Stimulated activated effector memory CD8-positive, alpha-beta T cell treated with anti-CD3 and anti-CD28 coated beads, Interleukin-12 subunit alpha, Interleukin-12 subunit beta, amount 100 ng/mL, for 72 hours (primary cell): Measurements from ENCODE around the gene ELF1.
"Not testable (repeated sequence)": the region's sequence is repeated elsewhere in the genome, so short reads cannot be mapped to it uniquely, and the experiment has no call there.

Experiments used
- ATAC-seq: fragments of 150-1000 bp; cut with Tn5 transposase; 2 replicates; pipeline ENCODE4 v1.10.0; 2021
- DNase-seq, 2 donors: peaks; one replicate each; pipeline ENCODE4 v3.0.0; 2021 to 2022; ENCODE audit warnings: low spot score in 2 of 2
- H3K27ac Mint-ChIP-seq: one replicate; pipeline ENCODE4 v1.8.0; 2022; ENCODE audit warnings: mild to moderate bottlenecking, mixed read lengths
- H3K36me3 Mint-ChIP-seq: one replicate; pipeline ENCODE4 v1.8.0; 2022; ENCODE audit warnings: mild to moderate bottlenecking, mixed read lengths
- H3K4me1 Mint-ChIP-seq: one replicate; pipeline ENCODE4 v1.8.0; 2022; ENCODE audit warnings: mixed read lengths
- H3K4me3 Mint-ChIP-seq: one replicate; pipeline ENCODE4 v1.8.0; 2022; ENCODE audit warnings: mild to moderate bottlenecking, mixed read lengths
- H3K9me3 Mint-ChIP-seq: one replicate; pipeline ENCODE4 v1.8.0; 2022; ENCODE audit warnings: mixed read lengths

Gene ELF1

GRCh38 chr13:40983725-40984667 is 35.1 kb downstream of the ELF1 start:
- DNase-seq = no peak
- no peaks in the 10 kb centered on the region for H3K9me3 Mint-ChIP-seq
- peak overlapping the region; percentile 80 for H3K4me3 Mint-ChIP-seq
- ATAC-seq = peak; percentile 35
- peaks cover 62% of the 10 kb centered on the region for H3K4me1 Mint-ChIP-seq
- H3K27ac Mint-ChIP-seq = peak overlapping the region; percentile 92
- peaks cover 49% of the 10 kb centered on the region for H3K36me3 Mint-ChIP-seq

DNA sequence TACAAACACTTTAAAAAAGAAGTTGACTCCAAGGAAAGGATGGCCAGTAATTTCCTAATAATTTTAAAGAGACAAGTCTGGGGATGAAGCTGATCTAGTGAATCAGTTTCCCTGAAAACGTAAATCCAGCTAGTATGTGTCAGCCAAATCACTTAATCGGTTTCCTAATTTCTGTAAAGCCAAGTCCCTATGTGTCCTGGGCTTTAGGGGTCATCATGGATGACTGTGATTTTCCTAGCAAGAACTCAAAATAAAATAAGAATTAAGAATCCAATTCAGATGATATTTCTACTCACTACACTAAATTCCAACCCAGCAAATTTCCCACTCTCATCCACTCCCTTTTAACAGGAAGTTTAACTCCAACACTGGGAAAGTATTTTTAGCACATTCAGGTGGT is 35.9 kb downstream of the ELF1 start:
- H3K4me1 Mint-ChIP-seq = peaks cover 61% of the 10 kb centered on the region
- ATAC-seq = no peak
- H3K36me3 Mint-ChIP-seq = peaks cover 56% of the 10 kb centered on the region
- no peak for DNase-seq
- H3K27ac Mint-ChIP-seq = peak overlapping the region; percentile 92
- no peaks in the 10 kb centered on the region for H3K9me3 Mint-ChIP-seq
- peak overlapping the region; percentile 80 for H3K4me3 Mint-ChIP-seq

GRCh38 chr13:40982772-40983171 is 36.3 kb downstream of the ELF1 start:
- H3K27ac Mint-ChIP-seq = peak overlapping the region; percentile 92
- H3K9me3 Mint-ChIP-seq = no peaks in the 10 kb centered on the region
- H3K4me3 Mint-ChIP-seq = peak overlapping the region; percentile 80
- peaks cover 56% of the 10 kb centered on the region for H3K36me3 Mint-ChIP-seq
- peaks cover 62% of the 10 kb centered on the region for H3K4me1 Mint-ChIP-seq
- ATAC-seq (peak; percentile 85), DNase-seq (no peak)

- no peak for DNase-seq
- no peaks in the 10 kb centered on the region for H3K9me3 Mint-ChIP-seq
- peak overlapping the region; percentile 80 for H3K4me3 Mint-ChIP-seq
- ATAC-seq = no peak
- H3K27ac Mint-ChIP-seq = peak overlapping the region; percentile 92
- peaks cover 66% of the 10 kb centered on the region for H3K4me1 Mint-ChIP-seq
- H3K36me3 Mint-ChIP-seq = peaks cover 60% of the 10 kb centered on the region
Measured at GRCh38 chr13:40981949-40982348, 37.2 kb downstream of the ELF1 start.

GRCh38 chr13:40981361-40981760 is 37.8 kb downstream of the ELF1 start:
- Mint-ChIP-seq H3K9me3 (no peaks in the 10 kb centered on the region), H3K4me3 (peak overlapping the region; percentile 80), H3K4me1 (peaks cover 71% of the 10 kb centered on the region), H3K27ac (peak overlapping the region; percentile 92), H3K36me3 (peaks cover 66% of the 10 kb centered on the region)
- DNase-seq (no peak), ATAC-seq (peak; percentile 66)

- peak overlapping the region; percentile 92 for H3K27ac Mint-ChIP-seq
- ATAC-seq = peak; percentile 47
- peaks cover 75% of the 10 kb centered on the region for H3K36me3 Mint-ChIP-seq
- peaks cover 71% of the 10 kb centered on the region for H3K4me1 Mint-ChIP-seq
- peak overlapping the region; percentile 80 for H3K4me3 Mint-ChIP-seq
- H3K9me3 Mint-ChIP-seq = no peaks in the 10 kb centered on the region
- DNase-seq = no peak
Measured at GRCh38 chr13:40980461-40980860, 38.7 kb downstream of the ELF1 start.

DNA sequence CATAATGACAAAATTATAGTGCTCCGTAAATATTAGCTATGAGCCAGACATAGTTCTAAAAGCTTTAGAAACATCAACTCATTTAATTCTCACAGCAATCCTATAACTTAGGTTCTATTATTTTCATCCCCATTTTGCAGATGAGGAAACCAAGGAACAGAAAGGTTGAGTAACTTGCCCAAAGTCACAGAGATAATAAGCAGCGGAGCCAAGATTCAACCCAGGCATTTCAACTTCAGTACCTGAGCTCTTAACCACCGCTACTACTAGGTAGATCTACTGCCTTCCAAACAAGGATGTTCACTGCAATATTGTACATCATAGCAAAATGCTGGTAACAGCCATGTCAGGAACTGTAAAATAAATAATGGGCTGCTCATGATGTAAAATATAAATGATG is 39.9 kb downstream of the ELF1 start:
- DNase-seq = no peak
- Mint-ChIP-seq H3K9me3 (no peaks in the 10 kb centered on the region), H3K4me3 (peak overlapping the region; percentile 80), H3K27ac (peak overlapping the region; percentile 92), H3K36me3 (peaks cover 84% of the 10 kb centered on the region), H3K4me1 (peaks cover 74% of the 10 kb centered on the region)
- ATAC-seq = no peak

GRCh38 chr13:40978109-40978508 is 41.0 kb downstream of the ELF1 start:
- peak overlapping the region; percentile 80 for H3K4me3 Mint-ChIP-seq
- H3K4me1 Mint-ChIP-seq = peaks cover 77% of the 10 kb centered on the region
- H3K27ac Mint-ChIP-seq = peak overlapping the region; percentile 92
- H3K36me3 Mint-ChIP-seq = peaks cover 90% of the 10 kb centered on the region
- not testable (repeated sequence) for H3K9me3 Mint-ChIP-seq, ATAC-seq, DNase-seq

- ATAC-seq (no peak), DNase-seq (no peak)
- Mint-ChIP-seq H3K9me3 (no peaks in the 10 kb centered on the region), H3K27ac (peak overlapping the region; percentile 92), H3K4me1 (peaks cover 80% of the 10 kb centered on the region), H3K4me3 (peak overlapping the region; percentile 80), H3K36me3 (peaks cover 76% of the 10 kb centered on the region)
Measured at GRCh38 chr13:40975441-40975840, 43.7 kb downstream of the ELF1 start.

DNA sequence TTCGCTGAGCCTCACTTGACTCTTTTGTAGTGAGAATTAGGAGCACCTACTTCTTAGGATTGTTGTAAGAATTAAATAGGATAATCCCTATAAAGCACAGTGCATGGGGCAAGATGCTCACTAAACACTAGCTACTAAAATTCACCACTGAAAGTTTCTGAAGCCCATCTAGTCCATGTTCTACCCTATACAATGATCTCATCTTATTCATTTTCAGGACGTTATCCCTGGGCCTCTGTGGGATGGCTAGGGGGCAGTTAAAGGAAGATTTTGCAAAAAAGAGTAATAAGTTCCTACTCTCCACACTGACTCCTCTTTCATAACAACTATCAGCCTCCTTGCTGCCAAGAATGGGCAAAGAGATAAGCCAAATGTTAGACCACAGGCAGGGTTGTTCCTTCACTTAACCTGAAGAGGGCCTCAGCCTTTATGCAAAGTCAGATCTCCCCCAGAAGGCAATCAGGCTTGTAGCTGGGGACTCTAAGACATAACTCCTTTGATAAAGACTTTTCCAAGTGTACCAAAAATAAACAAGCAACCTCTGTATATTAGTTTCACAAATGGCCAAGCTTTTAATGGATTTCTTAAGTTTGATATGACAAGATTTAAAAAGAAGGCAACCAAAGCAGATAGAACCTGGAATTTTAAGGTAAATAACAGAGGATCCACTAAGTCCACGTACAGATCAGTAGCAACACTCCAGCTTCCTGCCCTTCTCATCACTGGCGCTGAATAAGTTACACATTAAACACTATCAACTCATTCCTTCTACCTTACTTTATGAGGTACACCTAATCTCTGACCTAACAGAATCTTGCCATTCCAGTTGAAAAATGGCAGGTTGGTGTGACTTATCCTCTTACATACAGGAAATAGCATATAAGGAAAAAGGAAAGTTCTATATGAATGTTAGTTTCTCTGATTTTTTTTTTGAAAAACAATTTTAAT is 44.4 kb downstream of the ELF1 start:
- H3K4me1 Mint-ChIP-seq = peaks cover 87% of the 10 kb centered on the region
- no peak for DNase-seq
- peak; percentile 91 for ATAC-seq
- peak overlapping the region; percentile 80 for H3K4me3 Mint-ChIP-seq
- H3K9me3 Mint-ChIP-seq = no peaks in the 10 kb centered on the region
- peaks cover 73% of the 10 kb centered on the region for H3K36me3 Mint-ChIP-seq
- H3K27ac Mint-ChIP-seq = peak overlapping the region; percentile 84

- peak overlapping the region; percentile 38 for H3K4me3 Mint-ChIP-seq
- H3K4me1 Mint-ChIP-seq = peaks cover 87% of the 10 kb centered on the region
- H3K9me3 Mint-ChIP-seq = no peaks in the 10 kb centered on the region
- ATAC-seq (no peak), DNase-seq (no peak)
- H3K27ac Mint-ChIP-seq = peak overlapping the region; percentile 71
- peaks cover 74% of the 10 kb centered on the region for H3K36me3 Mint-ChIP-seq
Measured at GRCh38 chr13:40973409-40973808, 45.7 kb downstream of the ELF1 start.

- no peaks in the 10 kb centered on the region for H3K9me3 Mint-ChIP-seq
- DNase-seq (no peak), ATAC-seq (no peak)
- peaks cover 75% of the 10 kb centered on the region for H3K4me1 Mint-ChIP-seq
- H3K36me3 Mint-ChIP-seq = peaks cover 63% of the 10 kb centered on the region
- peak overlapping the region; percentile 21 for H3K4me3 Mint-ChIP-seq
- H3K27ac Mint-ChIP-seq = peak overlapping the region; percentile 55
Measured at GRCh38 chr13:40971321-40971720, 47.8 kb downstream of the ELF1 start.

DNA sequence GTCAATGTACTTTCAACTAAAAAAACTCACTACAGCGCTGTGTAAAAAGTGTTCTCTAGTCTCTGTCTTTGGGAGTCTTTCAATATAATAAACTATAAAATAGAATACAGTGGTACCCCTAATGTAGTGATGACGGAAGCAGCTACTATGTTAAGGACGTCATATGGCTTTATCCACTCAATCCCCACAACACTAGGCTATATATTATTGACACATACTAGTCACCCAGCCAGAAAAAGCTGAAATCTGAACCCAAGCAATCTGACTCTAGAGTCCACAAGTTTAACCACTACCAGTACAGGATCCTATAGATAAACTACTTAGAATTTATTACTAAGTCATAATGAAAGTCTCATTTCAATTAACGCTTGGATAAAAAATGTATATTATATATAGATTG is 48.3 kb downstream of the ELF1 start:
- ATAC-seq = peak; percentile 68
- Mint-ChIP-seq H3K36me3 (peaks cover 58% of the 10 kb centered on the region), H3K9me3 (no peaks in the 10 kb centered on the region), H3K4me3 (peak overlapping the region; percentile 21), H3K4me1 (peaks cover 70% of the 10 kb centered on the region), H3K27ac (peak overlapping the region; percentile 78)
- DNase-seq = no peak

GRCh38 chr13:40969169-40969901 is 49.8 kb downstream of the ELF1 start:
- Mint-ChIP-seq H3K4me1 (peaks cover 63% of the 10 kb centered on the region), H3K4me3 (peak overlapping the region; percentile 45), H3K27ac (peak overlapping the region; percentile 78), H3K9me3 (no peaks in the 10 kb centered on the region), H3K36me3 (peaks cover 50% of the 10 kb centered on the region)
- ATAC-seq (peak; percentile 85), DNase-seq (no peak)
